ENCODE results near the gene ARF1. TPM values are rescaled to one million over a fixed set of nuclear protein-coding genes. Genes with fewer than 3 reads are reported as not detected.

The ARF1 gene
- total RNA-seq, 2 donors from 2014 or later = 366 to 375 TPM

GRCh38 chr1:228104526-228105269 is 22.2 kb downstream of the ARF1 start:
- no peak for TF ChIP-seq CTCF (IDR thresholded peaks at IDR 0.05)
- no peak overlapping the region for H3K4me3 ChIP-seq
- peaks cover 19 to 41% of the 10 kb centered on the region in 2 donors for H3K4me1 ChIP-seq (ENCODE audit: control insufficient read depth in 1 of 2, low read depth in 2 of 2)
- H3K27ac ChIP-seq = no peak overlapping the region
- DNase-seq (ENCODE audit: low spot score) (no peak), ATAC-seq (ENCODE audit: insufficient number of reproducible peaks, low FRiP score, low read depth) (no peak)
- H3K9me3 ChIP-seq = no peaks in the 10 kb centered on the region
- H3K27me3 ChIP-seq (replicated peaks; ENCODE audit: insufficient read depth) = no peaks in the 10 kb centered on the region
- peaks cover 16% of the 10 kb centered on the region for H3K36me3 ChIP-seq

DNA sequence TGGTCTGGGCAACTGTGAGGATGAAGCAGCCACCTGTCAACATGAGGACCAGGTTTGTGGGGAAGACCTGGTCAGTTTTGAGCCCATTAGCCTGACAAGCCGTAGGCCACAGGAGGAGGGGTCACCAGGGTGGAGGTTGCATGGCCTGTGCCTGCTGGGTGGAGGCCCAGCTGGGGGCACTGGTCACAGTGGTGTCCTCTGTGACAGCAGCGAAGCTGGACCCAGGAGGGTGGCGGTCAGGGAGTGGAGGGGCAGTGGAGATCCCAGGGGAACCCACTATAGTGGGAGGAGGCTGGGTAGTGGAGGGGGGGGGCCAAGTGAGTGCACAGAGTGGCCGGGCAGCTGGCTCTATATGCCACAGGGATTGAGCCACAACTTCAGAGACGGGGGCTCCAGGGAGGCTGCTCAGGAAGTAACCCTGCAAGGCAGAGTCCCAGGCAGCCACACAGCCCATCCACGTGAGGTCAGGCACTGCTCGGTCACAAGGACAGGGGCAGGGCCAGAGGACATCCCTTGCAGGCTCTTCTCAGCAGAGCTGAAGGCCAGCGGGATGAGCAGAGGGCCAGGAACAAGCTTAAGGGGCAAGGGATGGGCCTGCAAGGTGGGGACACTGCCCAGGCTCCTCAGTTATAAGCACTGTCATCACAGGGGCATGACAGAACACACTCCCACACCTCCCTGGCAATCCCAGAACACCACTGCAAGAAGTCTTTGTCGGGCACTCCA is 22.9 kb downstream of the ARF1 start:
- no peaks in the 10 kb centered on the region for H3K27me3 ChIP-seq (replicated peaks; ENCODE audit: insufficient read depth)
- H3K36me3 ChIP-seq = peaks cover 10% of the 10 kb centered on the region
- H3K27ac ChIP-seq = no peak overlapping the region
- TF ChIP-seq CTCF (IDR thresholded peaks at IDR 0.05) = no peak
- no peak overlapping the region for H3K4me3 ChIP-seq
- ATAC-seq (ENCODE audit: insufficient number of reproducible peaks, low FRiP score, low read depth) = no peak
- H3K9me3 ChIP-seq = no peaks in the 10 kb centered on the region
- DNase-seq (ENCODE audit: low spot score) = no peak
- peaks cover 19 to 47% of the 10 kb centered on the region in 2 donors for H3K4me1 ChIP-seq (ENCODE audit: control insufficient read depth in 1 of 2, low read depth in 2 of 2)

- Histone ChIP-seq H3K27me3 (replicated peaks; ENCODE audit: insufficient read depth) (no peaks in the 10 kb centered on the region), H3K36me3 (peaks cover 10% of the 10 kb centered on the region), H3K27ac (no peak overlapping the region), H3K9me3 (no peaks in the 10 kb centered on the region), H3K4me3 (no peak overlapping the region), H3K4me1 (ENCODE audit: control insufficient read depth in 1 of 2, low read depth in 2 of 2) (peaks cover 19 to 48% of the 10 kb centered on the region in 2 donors)
- TF ChIP-seq CTCF (IDR thresholded peaks at IDR 0.05) = no peak
- ATAC-seq (ENCODE audit: insufficient number of reproducible peaks, low FRiP score, low read depth) = no peak
- no peak for DNase-seq (ENCODE audit: low spot score)
Observed at GRCh38 chr1:228105996-228106799, 23.7 kb downstream of the ARF1 start.

DNA sequence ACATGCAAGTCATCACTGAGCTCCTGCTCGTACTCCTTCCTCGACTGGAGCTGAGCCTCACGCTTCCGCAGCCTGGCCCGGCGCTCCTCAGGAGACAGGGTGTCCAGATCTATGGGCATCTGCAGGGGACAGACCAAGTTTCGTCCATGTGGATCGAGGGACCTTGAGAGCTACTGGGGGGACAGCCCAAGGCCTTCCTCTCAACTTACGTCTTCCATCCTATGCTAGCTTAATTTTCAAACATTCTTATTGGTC is 24.2 kb downstream of the ARF1 start:
- no peaks in the 10 kb centered on the region for H3K9me3 ChIP-seq
- no peaks in the 10 kb centered on the region for H3K27me3 ChIP-seq (replicated peaks; ENCODE audit: insufficient read depth)
- no peak for TF ChIP-seq CTCF (IDR thresholded peaks at IDR 0.05)
- no peak overlapping the region for H3K4me3 ChIP-seq
- DNase-seq (ENCODE audit: low spot score) (no peak), ATAC-seq (ENCODE audit: insufficient number of reproducible peaks, low FRiP score, low read depth) (no peak)
- H3K27ac ChIP-seq = no peak overlapping the region
- H3K4me1 ChIP-seq (ENCODE audit: control insufficient read depth in 1 of 2, low read depth in 2 of 2) = peaks cover 17 to 42% of the 10 kb centered on the region in 2 donors
- H3K36me3 ChIP-seq = peaks cover 10% of the 10 kb centered on the region

DNA sequence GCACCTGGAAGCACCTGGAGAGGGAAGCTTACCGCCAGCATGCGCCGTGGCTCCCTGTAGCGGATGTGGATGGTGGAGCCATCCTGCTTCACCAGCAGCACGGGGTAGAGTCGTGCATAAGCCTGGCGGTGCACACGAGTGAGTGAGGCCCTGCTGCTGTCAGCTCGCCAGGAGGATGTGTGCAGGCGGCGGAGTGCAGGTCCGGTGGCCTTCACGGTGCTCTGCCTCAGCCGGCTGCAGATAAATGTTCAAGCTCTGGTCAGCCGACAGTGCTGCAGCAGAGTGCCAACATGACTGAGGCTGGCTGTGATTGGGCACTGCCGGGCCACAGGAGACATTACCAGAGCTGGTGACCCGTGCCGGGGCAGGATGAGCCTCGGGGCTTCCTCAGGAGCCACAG is 25.1 kb downstream of the ARF1 start:
- no peak for ATAC-seq (ENCODE audit: insufficient number of reproducible peaks, low FRiP score, low read depth)
- H3K9me3 ChIP-seq = no peaks in the 10 kb centered on the region
- peaks cover 14 to 35% of the 10 kb centered on the region in 2 donors for H3K4me1 ChIP-seq (ENCODE audit: control insufficient read depth in 1 of 2, low read depth in 2 of 2)
- peaks cover 10% of the 10 kb centered on the region for H3K36me3 ChIP-seq
- no peaks in the 10 kb centered on the region for H3K27me3 ChIP-seq (replicated peaks; ENCODE audit: insufficient read depth)
- DNase-seq (ENCODE audit: low spot score) = no peak
- no peak overlapping the region for H3K4me3 ChIP-seq
- H3K27ac ChIP-seq = no peak overlapping the region
- TF ChIP-seq CTCF (IDR thresholded peaks at IDR 0.05) = no peak
